MM.1S (cell line): ENCODE data around the gene TIMM10.

ENCODE experiments used
- EZH2 ChIP-seq: fragments of 300-600 bp; sonication (generic); optimal IDR thresholded peaks from 2 replicates; pipeline ENCODE3; 2017; ENCODE audit warnings: low read depth, mild to moderate bottlenecking, antibody characterized with exemption, low read length, mixed read lengths
- EZH2phosphoT487 ChIP-seq: fragments of 300-600 bp; sonication (generic); IDR thresholded peaks from 2 replicates; pipeline ENCODE4 v1.6.1; 2018; ENCODE audit warnings: antibody characterized with exemption, low read length
- TF ChIP-seq, protein P1 (sequence below): fragments of 300-600 bp; sonication (generic); IDR thresholded peaks from 2 replicates; pipeline ENCODE4 v1.5.1; 2016; ENCODE audit warnings: antibody characterized with exemption, low read length, mixed read lengths

DNA sequence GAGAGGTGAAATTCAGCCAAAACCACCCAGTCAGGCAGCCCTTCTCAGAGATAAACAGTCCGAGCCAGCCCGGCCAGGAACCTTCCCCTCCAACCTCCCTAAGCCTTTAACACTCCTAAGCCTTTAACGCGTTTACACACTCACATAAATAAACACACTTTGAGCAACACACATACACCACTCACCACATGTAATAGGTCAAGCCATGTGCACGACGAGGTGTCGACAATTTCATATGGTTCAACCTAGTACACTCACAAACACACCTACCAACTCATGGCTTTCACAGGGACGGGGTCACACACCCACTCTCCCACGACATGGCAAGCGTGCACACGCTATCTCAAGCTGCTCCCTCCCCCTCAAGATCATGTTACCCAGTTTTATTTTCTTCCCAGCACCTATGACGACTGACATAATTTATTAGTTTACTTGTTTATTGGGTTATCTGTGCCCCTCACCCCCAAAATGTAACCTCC, 30.5 kb downstream of the TIMM10 start:
- TF ChIP-seq, protein P1, sequence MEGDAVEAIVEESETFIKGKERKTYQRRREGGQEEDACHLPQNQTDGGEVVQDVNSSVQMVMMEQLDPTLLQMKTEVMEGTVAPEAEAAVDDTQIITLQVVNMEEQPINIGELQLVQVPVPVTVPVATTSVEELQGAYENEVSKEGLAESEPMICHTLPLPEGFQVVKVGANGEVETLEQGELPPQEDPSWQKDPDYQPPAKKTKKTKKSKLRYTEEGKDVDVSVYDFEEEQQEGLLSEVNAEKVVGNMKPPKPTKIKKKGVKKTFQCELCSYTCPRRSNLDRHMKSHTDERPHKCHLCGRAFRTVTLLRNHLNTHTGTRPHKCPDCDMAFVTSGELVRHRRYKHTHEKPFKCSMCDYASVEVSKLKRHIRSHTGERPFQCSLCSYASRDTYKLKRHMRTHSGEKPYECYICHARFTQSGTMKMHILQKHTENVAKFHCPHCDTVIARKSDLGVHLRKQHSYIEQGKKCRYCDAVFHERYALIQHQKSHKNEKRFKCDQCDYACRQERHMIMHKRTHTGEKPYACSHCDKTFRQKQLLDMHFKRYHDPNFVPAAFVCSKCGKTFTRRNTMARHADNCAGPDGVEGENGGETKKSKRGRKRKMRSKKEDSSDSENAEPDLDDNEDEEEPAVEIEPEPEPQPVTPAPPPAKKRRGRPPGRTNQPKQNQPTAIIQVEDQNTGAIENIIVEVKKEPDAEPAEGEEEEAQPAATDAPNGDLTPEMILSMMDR, result no peak
- TF ChIP-seq EZH2phosphoT487, result no peak
- no peak for TF ChIP-seq EZH2
